ENCODE measurements around the gene KCNG2. TPM values are rescaled to one million over a fixed set of nuclear protein-coding genes. Genes with fewer than 3 reads are reported as not detected.

The KCNG2 gene
- total and polyA plus RNA-seq, 7 experiments from 2014 or later, result not detected

DNA sequence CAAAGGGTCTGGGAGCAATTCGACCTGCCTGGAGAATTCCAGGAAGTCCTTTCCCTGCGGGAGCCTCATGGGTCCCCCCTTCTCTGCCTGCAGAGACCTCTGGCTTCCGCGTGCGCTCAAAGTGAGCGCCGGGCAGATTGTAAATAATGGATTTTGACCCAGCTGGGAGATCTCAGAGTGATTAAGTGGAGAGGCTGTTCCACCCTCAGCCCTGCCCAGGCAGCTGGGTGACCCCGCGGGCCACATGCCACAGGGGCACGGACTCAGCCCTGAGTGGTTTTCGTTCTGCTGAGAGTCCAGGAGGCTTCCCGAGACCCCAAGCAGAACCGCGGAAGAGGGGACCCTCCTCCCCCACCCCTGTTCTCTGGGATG is 1.2 kb downstream of the KCNG2 start:
- no peaks in the 10 kb centered on the region for H3K4me1 ChIP-seq (ENCODE audit: control insufficient read depth in 2 of 2, insufficient read depth in 2 of 2, low read length in 2 of 2)
- intact Hi-C loops (cut with micrococcal nuclease), result loop anchor here (10.0 kb wide), 3 partner anchors 166 to 346 kb away; partner anchors contain the start of genes HSBP1L1 (in 1 of the 2) and TXNL4A (in 1 of the 2)
- peaks cover 0 to 9% (median 5%) of the 10 kb centered on the region in 5 donors for H3K36me3 Mint-ChIP-seq
- peaks cover 0 to 10% of the 10 kb centered on the region in 2 donors for H3K27me3 ChIP-seq (ENCODE audit: control insufficient read depth in 2 of 2, insufficient read depth in 2 of 2, low read length in 2 of 2)
- no peaks in the 10 kb centered on the region for H3K9me3 ChIP-seq (ENCODE audit: control insufficient read depth in 2 of 3, low read length in 3 of 3)
- H3K27ac Mint-ChIP-seq, result no peak overlapping the region
- H3K4me3 Mint-ChIP-seq, result peak overlapping the region in 6 of 10 donors; percentile 30 to 79 (median 40)
- no peak overlapping the region for H3K4me3 ChIP-seq (ENCODE audit: low read length)
- peaks cover 30 to 48% (median 41%) of the 10 kb centered on the region in 5 donors for H3K27me3 Mint-ChIP-seq
- H3K27ac ChIP-seq (ENCODE audit: low read depth, low read length), result no peak overlapping the region
- ATAC-seq, result no peak
- ChIA-PET CTCF (no interaction called here), POLR2A (no interaction called here)
- no peak for DNase-seq
- peaks cover 6 to 21% (median 17%) of the 10 kb centered on the region in 7 donors for H3K4me1 Mint-ChIP-seq
- H3K36me3 ChIP-seq (ENCODE audit: control insufficient read depth in 2 of 3, insufficient read depth in 3 of 3, low read length in 3 of 3), result no peaks in the 10 kb centered on the region
- peaks cover 0 to 3% (median 0%) of the 10 kb centered on the region in 11 donors for H3K9me3 Mint-ChIP-seq

- Histone ChIP-seq H3K36me3 (ENCODE audit: control insufficient read depth in 2 of 3, insufficient read depth in 3 of 3, low read length in 3 of 3) (no peaks in the 10 kb centered on the region), H3K4me3 (ENCODE audit: low read length) (no peak overlapping the region), H3K4me1 (ENCODE audit: control insufficient read depth in 2 of 2, insufficient read depth in 2 of 2, low read length in 2 of 2) (no peaks in the 10 kb centered on the region), H3K9me3 (ENCODE audit: control insufficient read depth in 2 of 3, low read length in 3 of 3) (no peaks in the 10 kb centered on the region), H3K27me3 (ENCODE audit: control insufficient read depth in 2 of 2, insufficient read depth in 2 of 2, low read length in 2 of 2) (peaks cover 0 to 10% of the 10 kb centered on the region in 2 donors), H3K27ac (ENCODE audit: low read depth, low read length) (no peak overlapping the region)
- ChIA-PET CTCF (no interaction called here), POLR2A (no interaction called here)
- Mint-ChIP-seq H3K27me3 (peaks cover 30 to 40% (median 36%) of the 10 kb centered on the region in 5 donors), H3K9me3 (peaks cover 0 to 3% (median 0%) of the 10 kb centered on the region in 11 donors), H3K4me1 (peaks cover 6 to 21% (median 17%) of the 10 kb centered on the region in 7 donors), H3K36me3 (peaks cover 0 to 9% (median 5%) of the 10 kb centered on the region in 5 donors), H3K27ac (peak overlapping the region in 1 of 9 donors; percentile 62), H3K4me3 (peak overlapping the region in 9 of 10 donors; percentile 9 to 79 (median 39))
- no peak for DNase-seq
- no peak for ATAC-seq
- intact Hi-C loops (cut with micrococcal nuclease), result loop anchor here (10.0 kb wide), 3 partner anchors 165 to 345 kb away; partner anchors contain the start of genes HSBP1L1 (in 1 of the 2) and TXNL4A (in 1 of the 2)
These were observed 2.1 kb downstream of the KCNG2 start for GRCh38 chr18:79799619-79800370.

DNA sequence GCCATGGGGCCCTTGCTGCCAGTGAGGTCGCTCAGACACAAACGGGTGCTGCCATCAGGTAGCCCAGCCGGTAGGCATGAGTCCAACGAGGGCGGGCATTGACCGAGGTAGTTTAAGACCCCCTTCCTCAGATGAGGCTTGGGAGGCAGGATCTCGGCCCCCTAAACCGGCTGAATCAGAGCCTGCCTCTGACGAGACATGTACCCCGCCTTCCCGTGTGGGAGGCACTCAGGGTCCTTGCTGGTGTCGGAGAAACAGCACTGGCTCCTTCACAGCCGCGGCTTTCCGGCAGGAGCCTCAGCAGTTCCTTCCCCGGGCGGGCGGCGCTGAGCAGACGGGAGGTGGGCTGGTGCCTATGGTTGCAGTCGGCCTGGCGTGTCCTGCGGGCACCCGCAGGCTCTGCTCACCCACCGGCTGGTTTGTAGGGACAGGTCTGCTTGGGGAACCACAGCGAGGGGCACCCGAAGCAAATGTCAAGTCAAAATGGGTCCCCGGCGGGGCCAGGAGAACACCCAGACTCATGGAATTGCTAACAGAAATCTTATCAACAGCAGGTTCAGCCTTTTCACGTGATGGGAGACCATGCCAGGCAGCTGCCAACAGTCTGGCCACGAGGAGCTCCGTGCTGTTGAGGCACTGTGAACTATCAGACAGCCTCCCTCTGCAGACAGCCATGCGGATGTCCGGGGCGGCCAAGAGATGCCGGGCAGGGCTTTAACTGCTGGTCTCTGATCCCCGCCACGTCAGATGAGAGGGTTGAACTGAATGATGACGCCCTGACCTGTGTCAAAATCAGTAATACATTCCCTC is 2.8 kb downstream of the KCNG2 start:
- Histone ChIP-seq H3K4me3 (ENCODE audit: low read length) (no peak overlapping the region), H3K27ac (ENCODE audit: low read depth, low read length) (no peak overlapping the region), H3K36me3 (ENCODE audit: control insufficient read depth in 2 of 3, insufficient read depth in 3 of 3, low read length in 3 of 3) (no peaks in the 10 kb centered on the region), H3K9me3 (ENCODE audit: control insufficient read depth in 2 of 3, low read length in 3 of 3) (no peaks in the 10 kb centered on the region), H3K4me1 (ENCODE audit: control insufficient read depth in 2 of 2, insufficient read depth in 2 of 2, low read length in 2 of 2) (no peaks in the 10 kb centered on the region), H3K27me3 (ENCODE audit: control insufficient read depth in 2 of 2, insufficient read depth in 2 of 2, low read length in 2 of 2) (peaks cover 0 to 10% of the 10 kb centered on the region in 2 donors)
- peaks cover 9 to 24% (median 19%) of the 10 kb centered on the region in 7 donors for H3K4me1 Mint-ChIP-seq
- intact Hi-C loops (cut with micrococcal nuclease), result no loop called here
- peaks cover 0 to 3% (median 0%) of the 10 kb centered on the region in 11 donors for H3K9me3 Mint-ChIP-seq
- ChIA-PET POLR2A (no interaction called here), CTCF (no interaction called here)
- H3K4me3 Mint-ChIP-seq, result peak overlapping the region in 4 of 10 donors; percentile 9 to 79 (median 34)
- DNase-seq (no peak), ATAC-seq (no peak)
- no peak overlapping the region for H3K27ac Mint-ChIP-seq
- peaks cover 0 to 9% (median 5%) of the 10 kb centered on the region in 5 donors for H3K36me3 Mint-ChIP-seq
- H3K27me3 Mint-ChIP-seq, result peaks cover 24 to 34% (median 30%) of the 10 kb centered on the region in 5 donors

DNA sequence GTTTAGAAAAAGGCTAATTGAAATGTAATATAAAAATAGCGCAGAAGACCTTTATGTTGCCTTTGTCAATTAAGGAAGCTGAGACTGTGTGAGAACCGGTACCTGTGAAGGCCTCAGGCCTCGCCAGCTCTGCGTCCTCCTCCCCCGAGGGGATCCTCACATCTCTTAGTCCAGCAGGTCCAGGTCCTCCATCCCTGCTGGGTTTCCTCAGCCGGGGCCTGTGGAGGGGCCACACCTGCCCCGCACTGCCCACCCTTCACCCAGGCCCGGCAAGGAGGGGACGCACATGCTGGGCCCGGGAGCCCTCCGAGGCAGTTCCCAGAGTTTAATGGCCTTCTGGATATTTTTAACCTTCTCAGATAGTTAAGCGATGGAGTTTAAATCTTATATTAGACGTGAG is 3.5 kb downstream of the KCNG2 start:
- Histone ChIP-seq H3K4me1 (ENCODE audit: control insufficient read depth in 2 of 2, insufficient read depth in 2 of 2, low read length in 2 of 2) (no peaks in the 10 kb centered on the region), H3K4me3 (ENCODE audit: low read length) (no peak overlapping the region), H3K27ac (ENCODE audit: low read depth, low read length) (no peak overlapping the region), H3K9me3 (ENCODE audit: control insufficient read depth in 2 of 3, low read length in 3 of 3) (no peaks in the 10 kb centered on the region), H3K36me3 (ENCODE audit: control insufficient read depth in 2 of 3, insufficient read depth in 3 of 3, low read length in 3 of 3) (no peaks in the 10 kb centered on the region), H3K27me3 (ENCODE audit: control insufficient read depth in 2 of 2, insufficient read depth in 2 of 2, low read length in 2 of 2) (peaks cover 0 to 10% of the 10 kb centered on the region in 2 donors)
- Mint-ChIP-seq H3K27me3 (peaks cover 22 to 34% (median 28%) of the 10 kb centered on the region in 5 donors), H3K9me3 (peaks cover 0 to 3% (median 0%) of the 10 kb centered on the region in 11 donors), H3K27ac (no peak overlapping the region), H3K36me3 (peaks cover 0 to 8% (median 5%) of the 10 kb centered on the region in 5 donors), H3K4me3 (peak overlapping the region in 1 of 10 donors; percentile 18), H3K4me1 (peaks cover 10 to 25% (median 20%) of the 10 kb centered on the region in 7 donors)
- ATAC-seq (no peak), DNase-seq (no peak)
- CTCF ChIA-PET, result no interaction called here
- POLR2A ChIA-PET, result no interaction called here
- intact Hi-C loops (cut with micrococcal nuclease), result no loop called here

- no peak for ATAC-seq
- H3K4me3 ChIP-seq (ENCODE audit: low read length), result no peak overlapping the region
- peaks cover 0 to 3% (median 0%) of the 10 kb centered on the region in 11 donors for H3K9me3 Mint-ChIP-seq
- ChIA-PET CTCF (no interaction called here), POLR2A (no interaction called here)
- no peaks in the 10 kb centered on the region for H3K4me1 ChIP-seq (ENCODE audit: control insufficient read depth in 2 of 2, insufficient read depth in 2 of 2, low read length in 2 of 2)
- H3K27me3 Mint-ChIP-seq, result peaks cover 19 to 32% (median 24%) of the 10 kb centered on the region in 5 donors
- no peak overlapping the region for H3K27ac Mint-ChIP-seq
- peaks cover 0 to 5% (median 5%) of the 10 kb centered on the region in 5 donors for H3K36me3 Mint-ChIP-seq
- no peaks in the 10 kb centered on the region for H3K9me3 ChIP-seq (ENCODE audit: control insufficient read depth in 2 of 3, low read length in 3 of 3)
- no peaks in the 10 kb centered on the region for H3K36me3 ChIP-seq (ENCODE audit: control insufficient read depth in 2 of 3, insufficient read depth in 3 of 3, low read length in 3 of 3)
- no peak for DNase-seq
- H3K27ac ChIP-seq (ENCODE audit: low read depth, low read length), result no peak overlapping the region
- intact Hi-C loops (cut with micrococcal nuclease), result no loop called here
- H3K4me3 Mint-ChIP-seq, result peak overlapping the region in 1 of 10 donors; percentile 18
- peaks cover 0 to 10% of the 10 kb centered on the region in 2 donors for H3K27me3 ChIP-seq (ENCODE audit: control insufficient read depth in 2 of 2, insufficient read depth in 2 of 2, low read length in 2 of 2)
- peaks cover 10 to 24% (median 20%) of the 10 kb centered on the region in 7 donors for H3K4me1 Mint-ChIP-seq
These were observed 3.9 kb downstream of the KCNG2 start for GRCh38 chr18:79801641-79802040.

DNA sequence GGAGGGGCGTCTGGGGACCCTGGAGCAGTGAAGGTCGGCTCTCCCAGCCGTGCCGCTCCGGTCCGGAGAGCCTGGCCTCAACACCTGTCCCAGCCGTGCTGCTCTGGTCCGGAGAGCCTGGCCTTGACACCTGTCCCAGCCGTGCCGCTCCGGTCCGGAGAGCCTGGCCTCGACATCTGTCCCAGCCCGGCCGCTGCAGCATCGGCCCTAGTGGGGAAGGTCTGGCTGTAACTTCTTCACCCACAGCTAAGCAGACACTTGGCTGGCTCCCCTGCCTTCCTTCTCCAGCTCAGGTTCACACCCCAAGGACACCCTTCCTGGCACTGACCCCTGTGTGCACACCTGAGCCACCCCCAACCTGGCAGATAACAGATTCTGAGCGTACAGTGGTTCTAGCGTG is 4.6 kb downstream of the KCNG2 start:
- ATAC-seq, result no peak
- Histone ChIP-seq H3K27ac (ENCODE audit: low read depth, low read length) (no peak overlapping the region), H3K36me3 (ENCODE audit: control insufficient read depth in 2 of 3, insufficient read depth in 3 of 3, low read length in 3 of 3) (no peaks in the 10 kb centered on the region), H3K27me3 (ENCODE audit: control insufficient read depth in 2 of 2, insufficient read depth in 2 of 2, low read length in 2 of 2) (peaks cover 0 to 8% of the 10 kb centered on the region in 2 donors), H3K9me3 (ENCODE audit: control insufficient read depth in 2 of 3, low read length in 3 of 3) (no peaks in the 10 kb centered on the region), H3K4me3 (ENCODE audit: low read length) (no peak overlapping the region), H3K4me1 (ENCODE audit: control insufficient read depth in 2 of 2, insufficient read depth in 2 of 2, low read length in 2 of 2) (no peaks in the 10 kb centered on the region)
- H3K27ac Mint-ChIP-seq, result no peak overlapping the region
- H3K27me3 Mint-ChIP-seq, result peaks cover 16 to 26% (median 19%) of the 10 kb centered on the region in 5 donors
- intact Hi-C loops (cut with micrococcal nuclease), result no loop called here
- DNase-seq, result no peak
- H3K36me3 Mint-ChIP-seq, result peaks cover 0 to 3% (median 2%) of the 10 kb centered on the region in 5 donors
- peaks cover 0 to 2% (median 0%) of the 10 kb centered on the region in 11 donors for H3K9me3 Mint-ChIP-seq
- no peak overlapping the region for H3K4me3 Mint-ChIP-seq
- ChIA-PET POLR2A (no interaction called here), CTCF (no interaction called here)
- H3K4me1 Mint-ChIP-seq, result peaks cover 8 to 22% (median 17%) of the 10 kb centered on the region in 7 donors
